GM13977 (cell line): ENCODE measurements around the gene TBL1XR1.

Experiments
- DNase-seq: peaks from one replicate; pipeline ENCODE4 v3.0.0; 2012; ENCODE audit warnings: low spot score
- in situ Hi-C: fragments of 300-500 bp; cut with MboI; formaldehyde crosslinking; loops from one replicate; pipeline ENCODE4 v1.12.0; 2022; ENCODE audit warnings: low sequenced_read_pairs, low pct_unique_long_range_greater_than_20kb, mixed read lengths, inconsistent platforms; ENCODE audit not compliant: unreplicated experiment
- TF ChIP-seq, protein P1 (sequence below): IDR thresholded peaks from 2 replicates; pipeline ENCODE4 v1.5.1; 2012; ENCODE audit warnings: mild to moderate bottlenecking, control low read depth; ENCODE audit not compliant: insufficient read depth; ENCODE audit errors: extremely low read depth, missing control alignments

Gene TBL1XR1

DNA sequence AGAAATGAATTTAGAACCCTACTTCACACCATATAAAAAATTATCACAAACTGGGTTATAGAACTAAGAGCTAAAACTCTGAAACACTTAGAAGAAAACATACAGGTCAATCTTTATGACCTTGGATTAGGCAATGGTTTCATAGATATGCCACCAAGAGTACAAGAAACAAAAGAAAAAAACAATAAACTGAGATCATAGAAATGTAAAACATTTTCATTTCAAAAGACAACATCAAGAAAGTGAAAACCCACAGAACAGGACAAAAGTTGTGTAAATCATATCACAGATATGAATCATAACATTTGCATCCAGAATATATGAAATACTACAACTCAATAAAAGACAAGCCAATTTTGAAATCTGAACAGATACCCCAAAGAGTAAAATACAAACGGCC, 72.4 kb downstream of the TBL1XR1 start:
- TF ChIP-seq, protein P1, sequence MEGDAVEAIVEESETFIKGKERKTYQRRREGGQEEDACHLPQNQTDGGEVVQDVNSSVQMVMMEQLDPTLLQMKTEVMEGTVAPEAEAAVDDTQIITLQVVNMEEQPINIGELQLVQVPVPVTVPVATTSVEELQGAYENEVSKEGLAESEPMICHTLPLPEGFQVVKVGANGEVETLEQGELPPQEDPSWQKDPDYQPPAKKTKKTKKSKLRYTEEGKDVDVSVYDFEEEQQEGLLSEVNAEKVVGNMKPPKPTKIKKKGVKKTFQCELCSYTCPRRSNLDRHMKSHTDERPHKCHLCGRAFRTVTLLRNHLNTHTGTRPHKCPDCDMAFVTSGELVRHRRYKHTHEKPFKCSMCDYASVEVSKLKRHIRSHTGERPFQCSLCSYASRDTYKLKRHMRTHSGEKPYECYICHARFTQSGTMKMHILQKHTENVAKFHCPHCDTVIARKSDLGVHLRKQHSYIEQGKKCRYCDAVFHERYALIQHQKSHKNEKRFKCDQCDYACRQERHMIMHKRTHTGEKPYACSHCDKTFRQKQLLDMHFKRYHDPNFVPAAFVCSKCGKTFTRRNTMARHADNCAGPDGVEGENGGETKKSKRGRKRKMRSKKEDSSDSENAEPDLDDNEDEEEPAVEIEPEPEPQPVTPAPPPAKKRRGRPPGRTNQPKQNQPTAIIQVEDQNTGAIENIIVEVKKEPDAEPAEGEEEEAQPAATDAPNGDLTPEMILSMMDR: no peak
- in situ Hi-C loops: no loop called here
- DNase-seq: no peak

DNA sequence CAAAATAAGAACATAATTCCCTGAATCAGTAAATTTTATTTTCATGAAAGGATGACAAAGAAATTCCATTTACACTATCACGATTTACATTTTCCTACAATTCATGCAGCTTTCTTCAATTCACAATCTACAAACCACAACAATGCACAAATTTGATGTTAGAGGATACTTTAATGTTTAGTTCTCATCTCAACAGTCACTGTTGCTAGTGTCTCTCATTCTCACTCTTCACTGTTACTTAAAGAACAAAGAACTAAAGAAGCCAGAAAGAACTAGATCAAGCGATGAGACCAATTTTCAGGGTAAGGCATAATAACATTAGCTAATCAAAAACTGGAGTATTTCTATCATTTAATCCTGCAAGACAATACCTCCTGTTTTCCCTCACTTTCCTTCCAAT, 73.5 kb downstream of the TBL1XR1 start:
- TF ChIP-seq, protein P1: no peak
- DNase-seq: no peak
- in situ Hi-C loops: no loop called here

DNA sequence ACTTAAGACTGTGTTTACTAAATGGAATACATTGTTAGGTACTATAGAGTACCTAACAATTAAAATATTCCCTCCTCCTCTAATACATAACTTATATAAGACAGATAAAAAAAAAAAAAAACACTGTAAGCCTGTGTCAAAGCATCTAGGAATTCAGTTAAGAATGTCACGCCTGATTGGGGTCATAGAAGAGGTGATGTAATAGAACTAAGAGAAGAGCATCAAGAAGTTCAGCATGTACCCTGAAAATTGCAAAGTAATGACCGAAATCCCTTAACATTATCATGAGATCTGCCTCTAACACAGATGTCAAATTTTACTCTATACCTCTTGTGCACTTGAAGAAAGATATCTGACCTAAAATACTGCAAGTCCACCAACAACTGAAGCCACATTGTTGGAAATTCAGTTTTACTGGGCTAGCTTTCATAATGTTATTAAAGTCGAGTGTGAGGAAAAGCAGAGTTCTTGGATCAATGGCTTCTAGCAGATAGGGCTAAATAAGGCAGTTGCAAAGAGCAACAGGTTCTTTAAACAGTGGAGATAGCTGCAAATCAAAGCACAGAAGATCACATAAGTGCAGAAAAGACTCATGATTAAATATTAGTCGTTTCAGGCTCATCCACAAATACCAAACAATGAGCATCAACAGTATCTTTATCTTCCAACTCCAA, 75.0 kb downstream of the TBL1XR1 start:
- in situ Hi-C loops: no loop called here
- TF ChIP-seq, protein P1: no peak
- no peak for DNase-seq

DNA sequence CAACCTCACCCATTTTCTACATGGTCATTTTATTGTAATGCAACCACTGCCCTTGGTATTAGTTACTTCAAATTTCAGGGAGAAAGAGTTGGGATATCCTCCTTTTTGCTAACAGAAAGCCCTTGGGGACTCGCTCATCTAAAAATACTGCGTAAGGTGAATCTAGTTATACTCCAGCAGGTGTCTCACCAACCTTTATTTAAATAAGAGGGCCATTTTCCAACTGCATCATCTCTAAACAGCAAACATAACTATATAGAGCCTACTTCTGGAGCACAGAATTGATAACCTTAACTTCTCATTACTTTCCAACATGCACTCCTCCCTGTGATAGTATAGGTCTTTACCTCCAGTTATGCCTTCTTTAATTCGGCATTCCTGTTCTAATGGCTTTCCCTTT, 77.5 kb downstream of the TBL1XR1 start:
- TF ChIP-seq, protein P1: no peak
- DNase-seq: no peak
- in situ Hi-C loops: no loop called here

DNA sequence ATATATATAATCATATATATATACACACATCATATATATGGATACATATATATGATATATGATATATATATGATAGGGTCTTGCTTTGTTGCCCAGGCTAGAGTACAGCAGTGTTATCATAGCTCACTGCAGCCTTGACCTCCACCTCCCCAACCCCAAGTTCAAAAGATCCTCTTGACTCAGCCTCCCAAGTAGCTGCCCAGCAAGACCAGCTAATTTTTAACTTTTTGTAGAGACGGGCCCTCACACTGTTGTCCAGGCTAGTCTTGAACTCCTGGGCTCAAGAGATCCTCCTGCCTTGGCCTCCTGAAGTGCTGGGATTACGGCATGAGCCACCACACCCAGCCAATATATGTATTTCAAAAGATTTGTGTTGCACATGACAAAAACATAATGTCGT, 83.0 kb downstream of the TBL1XR1 start:
- TF ChIP-seq, protein P1: no peak
- in situ Hi-C loops: no loop called here
- no peak for DNase-seq

DNA sequence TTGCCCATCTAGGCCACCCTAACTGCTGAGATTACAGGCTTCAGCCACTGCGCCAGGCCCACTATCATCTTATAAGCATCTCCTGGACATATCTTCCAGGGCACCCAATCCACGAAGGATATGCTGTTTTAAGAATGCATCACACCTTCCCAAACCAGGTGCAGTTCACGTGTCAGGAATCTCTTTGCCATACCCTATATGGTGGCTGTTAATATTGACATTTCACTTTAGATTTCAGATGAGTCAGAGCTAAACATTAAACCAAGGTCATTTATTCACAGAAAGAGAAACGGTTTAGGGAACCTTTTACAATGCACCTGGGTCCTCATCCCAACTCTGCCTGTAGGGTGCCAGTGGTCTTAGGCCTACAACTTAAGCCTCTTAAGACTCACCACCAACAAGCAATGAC, 85.7 kb downstream of the TBL1XR1 start:
- TF ChIP-seq, protein P1: no peak
- DNase-seq: no peak
- in situ Hi-C loops: no loop called here
